Vagina (tissue), 2 donors: ENCODE data around the gene TNS4.

Source experiments
- CTCF ChIP-seq, 3 experiments: fragments of 450-650 bp in 2 of 3; fragments of 200-600 bp in 1 of 3; sonication (generic) in 1 of 3; IDR thresholded peaks; one replicate each; pipeline ENCODE4 v1.5.1; 2017 to 2019; ENCODE audit warnings: antibody characterized with exemption in 3 of 3, mild to moderate bottlenecking in 2 of 3, moderate library complexity in 2 of 3
- POLR2A ChIP-seq, 2 donors: fragments of 450-650 bp; IDR thresholded peaks; one replicate each; pipeline ENCODE4 v1.6.1; 2017; ENCODE audit warnings: antibody characterized with exemption in 2 of 2, mild to moderate bottlenecking in 2 of 2, moderate library complexity in 2 of 2
- POLR2AphosphoS5 ChIP-seq, 2 donors: sonication (generic); formaldehyde crosslinking; IDR thresholded peaks; one replicate each; pipeline ENCODE4 v1.9.0; 2017; ENCODE audit warnings: antibody characterized with exemption in 2 of 2, mild to moderate bottlenecking in 2 of 2, low read depth in 1 of 2; ENCODE audit not compliant: insufficient read depth in 1 of 2

- TF ChIP-seq CTCF (IDR thresholded peaks at IDR 0.05) (no peak), POLR2AphosphoS5 (IDR thresholded peaks at IDR 0.05; ENCODE audit: insufficient read depth in 1 of 2, low read depth in 1 of 2) (peak; percentile 19 to 57), POLR2A (IDR thresholded peaks at IDR 0.05) (no peak)
These were observed 54.2 kb downstream of the TNS4 start for GRCh38 chr17:40447148-40447644.
